ENCODE results near the gene CEL.

Gene CEL

GRCh38 chr9:133045132-133045531 is 16.6 kb upstream of the CEL start:
- H3K27ac ChIP-seq (replicated peaks) = no peak overlapping the region
- DNase-seq (ENCODE audit: low read depth in 1 of 2, low spot score in 1 of 2) = no peak

GRCh38 chr9:133046196-133046899 is 15.4 kb upstream of the CEL start:
- H3K27ac ChIP-seq (replicated peaks) = no peak overlapping the region
- TF ChIP-seq POLR2AphosphoS5 (IDR thresholded peaks at IDR 0.05; ENCODE audit: low read depth) = peak; percentile 12; the same call in 1 of the 2 replicates
- no peak for TF ChIP-seq CTCF (IDR thresholded peaks at IDR 0.05; ENCODE audit: insufficient read depth, low read length)
- H3K4me3 ChIP-seq (replicated peaks; ENCODE audit: insufficient read depth, low read length) = no peak overlapping the region
- H3K27me3 ChIP-seq (ENCODE audit: insufficient read depth, poor library complexity, severe bottlenecking) = no peaks in the 10 kb centered on the region
- no peak for DNase-seq (ENCODE audit: low read depth in 1 of 2, low spot score in 1 of 2)

More at GRCh38 chr9:133045132-133045531, 16.6 kb upstream of the CEL start:
- no peak overlapping the region for H3K4me3 ChIP-seq (replicated peaks; ENCODE audit: insufficient read depth, low read length)
- TF ChIP-seq SPI1 (IDR thresholded peaks at IDR 0.05; ENCODE audit: borderline replicate concordance, low read depth) (no peak), POLR2AphosphoS5 (IDR thresholded peaks at IDR 0.05; ENCODE audit: low read depth) (no peak), CTCF (IDR thresholded peaks at IDR 0.05; ENCODE audit: insufficient read depth, low read length) (no peak), REST (IDR thresholded peaks at IDR 0.05; ENCODE audit: insufficient replicate concordance, low read depth) (no peak), GABPA (IDR thresholded peaks at IDR 0.05; ENCODE audit: low read depth) (no peak)
- H3K27me3 ChIP-seq (ENCODE audit: insufficient read depth, poor library complexity, severe bottlenecking) = no peaks in the 10 kb centered on the region

- Histone ChIP-seq H3K27me3 (ENCODE audit: insufficient read depth, poor library complexity, severe bottlenecking) (no peaks in the 10 kb centered on the region), H3K4me3 (replicated peaks; ENCODE audit: insufficient read depth, low read length) (no peak overlapping the region), H3K27ac (replicated peaks) (no peak overlapping the region)
- no peak for TF ChIP-seq POLR2AphosphoS5 (IDR thresholded peaks at IDR 0.05; ENCODE audit: low read depth)
- no peak for TF ChIP-seq GABPA (IDR thresholded peaks at IDR 0.05; ENCODE audit: low read depth)
- TF ChIP-seq SPI1 (IDR thresholded peaks at IDR 0.05; ENCODE audit: borderline replicate concordance, low read depth) = no peak
- no peak for TF ChIP-seq REST (IDR thresholded peaks at IDR 0.05; ENCODE audit: insufficient replicate concordance, low read depth)
- no peak for TF ChIP-seq CTCF (IDR thresholded peaks at IDR 0.05; ENCODE audit: insufficient read depth, low read length)
- DNase-seq (ENCODE audit: low read depth in 1 of 2, low spot score in 1 of 2) = no peak
Observed at GRCh38 chr9:133046900-133047295, 14.9 kb upstream of the CEL start.

GRCh38 chr9:133048595-133048994 is 13.2 kb upstream of the CEL start:
- Histone ChIP-seq H3K4me3 (replicated peaks; ENCODE audit: insufficient read depth, low read length) (no peak overlapping the region), H3K27ac (replicated peaks) (no peak overlapping the region), H3K27me3 (ENCODE audit: insufficient read depth, poor library complexity, severe bottlenecking) (no peaks in the 10 kb centered on the region)
- DNase-seq (ENCODE audit: low read depth in 1 of 2, low spot score in 1 of 2) = no peak
- no peak for TF ChIP-seq SPI1 (IDR thresholded peaks at IDR 0.05; ENCODE audit: borderline replicate concordance, low read depth)
- no peak for TF ChIP-seq POLR2AphosphoS5 (IDR thresholded peaks at IDR 0.05; ENCODE audit: low read depth)
- no peak for TF ChIP-seq CTCF (IDR thresholded peaks at IDR 0.05; ENCODE audit: insufficient read depth, low read length)
- no peak for TF ChIP-seq REST (IDR thresholded peaks at IDR 0.05; ENCODE audit: insufficient replicate concordance, low read depth)
- TF ChIP-seq GABPA (IDR thresholded peaks at IDR 0.05; ENCODE audit: low read depth) = no peak

Measured in HL-60 (cell line).